Progenitor cell of endocrine pancreas (in vitro differentiated cells): ENCODE results near the gene ZNF407. TPM values are rescaled to one million over a fixed set of nuclear protein-coding genes. Genes with fewer than 3 reads are reported as not detected.

Source experiments
- DNase-seq: peaks from one replicate; pipeline ENCODE4 v3.0.0; 2021; ENCODE audit warnings: low spot score; ENCODE audit not compliant: unreplicated experiment
- H3K27ac Mint-ChIP-seq: 2 replicates; pipeline ENCODE4 v1.8.0; 2021; ENCODE audit warnings: mild to moderate bottlenecking, moderate library complexity, mixed read lengths
- H3K27me3 Mint-ChIP-seq: 2 replicates; pipeline ENCODE4 v1.8.0; 2021; ENCODE audit warnings: mixed read lengths
- H3K36me3 Mint-ChIP-seq: 2 replicates; pipeline ENCODE4 v1.8.0; 2022; ENCODE audit warnings: mixed read lengths; ENCODE audit not compliant: insufficient read depth
- H3K4me1 Mint-ChIP-seq: 2 replicates; pipeline ENCODE4 v1.8.0; 2021; ENCODE audit warnings: low read depth, mixed read lengths
- H3K4me3 Mint-ChIP-seq: 2 replicates; pipeline ENCODE4 v1.8.0; 2021; ENCODE audit warnings: low read depth, mild to moderate bottlenecking, moderate library complexity, mixed read lengths
- H3K9me3 Mint-ChIP-seq: 2 replicates; pipeline ENCODE4 v1.8.0; 2021; ENCODE audit warnings: low read depth, mixed read lengths
- total RNA-seq: library from RNA; stranded (reverse); gene quantifications from 2 replicates; pipeline ENCODE4 v1.2.1, GENCODE V29; 2021
- TF ChIP-seq, protein P1 (sequence below): fragments of 200-600 bp; sonication (generic); IDR thresholded peaks from one replicate; pipeline ENCODE4 v1.5.0; 2021; ENCODE audit warnings: antibody characterized with exemption, mild to moderate bottlenecking; ENCODE audit not compliant: unreplicated experiment

ZNF407 gene
- total RNA-seq, 1 donor from 2014 or later = 18.1 TPM

DNA sequence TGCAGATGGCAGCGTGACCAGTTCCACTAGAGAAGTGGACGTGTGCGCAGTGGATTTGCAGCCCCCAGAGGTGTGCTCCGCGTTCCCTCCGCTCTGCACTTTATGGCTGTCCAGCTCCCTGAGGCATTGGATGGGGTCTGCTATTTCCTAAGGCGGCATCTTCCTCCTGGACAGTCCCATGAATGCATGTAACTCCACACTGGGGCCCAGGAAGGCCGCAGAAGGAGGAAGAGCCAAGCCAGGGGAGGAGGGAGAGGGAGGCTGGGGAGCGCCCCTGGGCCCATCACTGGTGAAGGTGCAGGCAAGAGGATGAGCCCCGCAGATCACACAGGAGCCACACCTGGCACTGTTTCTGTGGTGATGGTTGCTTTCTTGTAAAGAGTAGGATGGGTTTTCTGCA, 512.1 kb downstream of the ZNF407 start:
- no peak for DNase-seq
- H3K9me3 Mint-ChIP-seq = no peaks in the 10 kb centered on the region
- TF ChIP-seq, protein P1, sequence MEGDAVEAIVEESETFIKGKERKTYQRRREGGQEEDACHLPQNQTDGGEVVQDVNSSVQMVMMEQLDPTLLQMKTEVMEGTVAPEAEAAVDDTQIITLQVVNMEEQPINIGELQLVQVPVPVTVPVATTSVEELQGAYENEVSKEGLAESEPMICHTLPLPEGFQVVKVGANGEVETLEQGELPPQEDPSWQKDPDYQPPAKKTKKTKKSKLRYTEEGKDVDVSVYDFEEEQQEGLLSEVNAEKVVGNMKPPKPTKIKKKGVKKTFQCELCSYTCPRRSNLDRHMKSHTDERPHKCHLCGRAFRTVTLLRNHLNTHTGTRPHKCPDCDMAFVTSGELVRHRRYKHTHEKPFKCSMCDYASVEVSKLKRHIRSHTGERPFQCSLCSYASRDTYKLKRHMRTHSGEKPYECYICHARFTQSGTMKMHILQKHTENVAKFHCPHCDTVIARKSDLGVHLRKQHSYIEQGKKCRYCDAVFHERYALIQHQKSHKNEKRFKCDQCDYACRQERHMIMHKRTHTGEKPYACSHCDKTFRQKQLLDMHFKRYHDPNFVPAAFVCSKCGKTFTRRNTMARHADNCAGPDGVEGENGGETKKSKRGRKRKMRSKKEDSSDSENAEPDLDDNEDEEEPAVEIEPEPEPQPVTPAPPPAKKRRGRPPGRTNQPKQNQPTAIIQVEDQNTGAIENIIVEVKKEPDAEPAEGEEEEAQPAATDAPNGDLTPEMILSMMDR = no peak
- peaks cover 6% of the 10 kb centered on the region for H3K27me3 Mint-ChIP-seq
- H3K27ac Mint-ChIP-seq = no peak overlapping the region
- no peaks in the 10 kb centered on the region for H3K36me3 Mint-ChIP-seq
- no peaks in the 10 kb centered on the region for H3K4me1 Mint-ChIP-seq
- no peak overlapping the region for H3K4me3 Mint-ChIP-seq

DNA sequence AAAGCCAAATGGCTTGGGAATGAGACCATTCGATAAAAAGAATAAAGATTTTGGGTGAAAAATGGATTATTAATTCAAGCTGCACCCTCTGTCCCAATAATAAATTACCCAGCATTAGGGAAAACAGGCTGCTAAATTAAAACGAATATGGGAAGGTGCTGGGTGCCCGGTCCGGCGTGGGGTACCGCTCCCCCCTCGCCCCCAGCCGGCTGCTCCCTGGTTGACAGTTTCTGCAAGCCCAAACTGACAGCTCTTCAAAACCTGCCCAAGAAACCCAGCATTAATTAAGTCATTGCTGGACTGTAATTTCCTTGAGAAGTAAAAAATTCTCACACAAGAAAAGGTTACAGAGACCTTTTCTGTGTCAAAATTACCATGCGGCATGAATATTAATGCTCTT, 512.6 kb downstream of the ZNF407 start:
- Mint-ChIP-seq H3K27ac (no peak overlapping the region), H3K27me3 (peaks cover 6% of the 10 kb centered on the region), H3K4me1 (no peaks in the 10 kb centered on the region), H3K36me3 (no peaks in the 10 kb centered on the region), H3K9me3 (no peaks in the 10 kb centered on the region), H3K4me3 (no peak overlapping the region)
- TF ChIP-seq, protein P1 = no peak
- no peak for DNase-seq

DNA sequence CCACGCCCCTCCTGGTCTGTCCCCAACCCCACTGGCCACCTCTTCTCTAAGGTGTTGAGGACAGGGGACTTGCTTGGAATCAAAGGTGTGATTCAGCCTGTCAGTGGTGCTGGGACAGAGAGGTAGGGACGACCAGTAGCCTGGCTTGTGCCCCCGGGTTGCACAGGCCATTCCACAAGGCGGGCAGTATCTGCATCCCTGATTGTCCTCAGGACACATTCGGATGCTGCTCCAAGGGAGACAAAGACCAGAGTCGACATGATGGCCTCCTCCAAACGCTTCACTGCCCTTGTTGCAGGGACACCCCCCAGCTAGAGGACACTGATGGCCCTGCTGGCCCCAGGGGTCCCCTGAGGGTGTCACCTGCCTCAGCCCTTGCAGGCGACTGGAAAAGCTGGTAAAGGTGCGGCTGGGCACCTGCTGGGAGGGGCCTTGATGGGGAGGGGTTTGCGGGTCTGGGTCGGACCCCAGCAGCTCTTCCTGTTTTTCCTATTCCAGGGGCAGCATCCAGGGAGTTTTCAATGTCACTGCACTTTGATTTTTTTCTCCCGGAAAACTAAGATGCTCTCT, 513.3 kb downstream of the ZNF407 start:
- DNase-seq = no peak
- H3K27me3 Mint-ChIP-seq = peaks cover 6% of the 10 kb centered on the region
- H3K4me1 Mint-ChIP-seq = no peaks in the 10 kb centered on the region
- TF ChIP-seq, protein P1 = no peak
- no peak overlapping the region for H3K4me3 Mint-ChIP-seq
- H3K9me3 Mint-ChIP-seq = no peaks in the 10 kb centered on the region
- H3K36me3 Mint-ChIP-seq = no peaks in the 10 kb centered on the region
- no peak overlapping the region for H3K27ac Mint-ChIP-seq

DNA sequence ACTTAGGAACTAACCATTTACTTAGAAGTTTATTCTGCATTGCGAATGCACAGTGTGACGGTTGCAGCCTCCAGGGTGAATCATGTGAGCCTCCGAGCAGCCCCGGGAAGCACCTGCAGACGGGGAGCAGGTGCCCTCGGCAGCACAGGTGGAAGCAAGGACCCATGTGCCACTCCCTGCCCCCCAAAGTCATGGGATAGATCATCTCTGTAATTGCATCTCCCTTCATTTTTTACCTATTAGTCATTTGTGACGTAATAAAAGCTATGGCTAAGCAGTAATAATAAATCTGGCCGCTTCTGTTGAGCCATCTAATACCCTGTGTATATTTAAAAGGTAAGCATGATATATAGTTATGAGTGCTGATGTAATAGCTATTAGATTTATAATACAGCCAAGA, 514.1 kb downstream of the ZNF407 start:
- TF ChIP-seq, protein P1 = no peak
- no peaks in the 10 kb centered on the region for H3K9me3 Mint-ChIP-seq
- DNase-seq = no peak
- H3K27ac Mint-ChIP-seq = no peak overlapping the region
- no peaks in the 10 kb centered on the region for H3K36me3 Mint-ChIP-seq
- peaks cover 6% of the 10 kb centered on the region for H3K27me3 Mint-ChIP-seq
- H3K4me3 Mint-ChIP-seq = no peak overlapping the region
- H3K4me1 Mint-ChIP-seq = no peaks in the 10 kb centered on the region

DNA sequence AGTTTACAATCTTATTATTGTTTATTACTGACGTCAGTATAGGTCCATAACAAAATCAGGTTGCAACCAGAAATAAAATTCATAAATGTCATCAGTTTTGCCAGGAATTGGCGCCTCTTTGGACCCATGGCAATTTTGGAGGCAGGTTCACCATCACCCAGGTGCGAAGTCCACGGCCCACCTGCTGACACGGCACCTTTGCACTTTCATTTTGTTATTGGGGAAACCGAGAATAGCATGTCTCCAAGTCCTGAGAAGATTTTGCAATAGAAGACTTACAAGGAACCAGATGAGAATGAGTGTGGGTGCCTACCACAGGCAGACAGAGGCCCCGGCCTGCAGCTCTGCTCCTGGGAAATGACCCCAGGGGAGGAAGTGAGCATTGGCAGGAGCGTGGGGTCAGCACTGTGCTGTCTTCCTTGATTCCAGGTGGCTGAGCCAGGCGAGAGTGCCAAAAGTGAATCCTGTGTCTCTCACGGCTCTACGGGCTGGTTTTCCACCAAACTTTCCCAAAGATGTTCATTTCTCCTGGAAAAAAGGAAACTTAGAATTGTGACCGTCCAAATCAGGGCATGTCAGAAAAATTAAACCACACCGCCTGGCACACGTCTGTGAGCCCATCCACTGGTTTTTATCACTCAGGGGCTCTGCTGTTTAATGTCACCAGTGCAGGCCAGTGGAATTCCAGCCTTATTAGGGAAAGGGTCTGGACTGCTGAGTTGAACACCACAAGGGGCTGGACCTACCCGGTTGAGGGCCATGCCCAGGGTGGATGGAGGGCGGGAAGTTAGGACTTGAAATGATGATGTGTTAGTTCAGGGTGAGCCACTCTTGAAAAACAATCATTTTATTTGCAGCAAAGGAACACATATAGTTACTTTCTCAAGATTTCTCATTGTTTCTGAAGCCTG, 514.8 kb downstream of the ZNF407 start:
- no peak for DNase-seq
- Mint-ChIP-seq H3K9me3 (no peaks in the 10 kb centered on the region), H3K27ac (no peak overlapping the region), H3K4me3 (no peak overlapping the region), H3K27me3 (peaks cover 6% of the 10 kb centered on the region), H3K36me3 (no peaks in the 10 kb centered on the region), H3K4me1 (no peaks in the 10 kb centered on the region)
- TF ChIP-seq, protein P1 = no peak
